Ureter (tissue), 1 donor: ENCODE results near the gene FLAD1. TPM values are rescaled to one million over a fixed set of nuclear protein-coding genes. Genes with fewer than 3 reads are reported as not detected.

ENCODE experiments used
- DNase-seq: peaks from one replicate; pipeline ENCODE4 v3.0.0-alpha.2; 2020; ENCODE audit warnings: low spot score
- total RNA-seq: library from RNA; stranded (reverse); gene quantifications from one replicate; pipeline ENCODE4 v1.2.4, GENCODE V29; 2023
- donor health status: DM: yes; HTN: yes; CAD: no.

FLAD1 gene
- total RNA-seq, 1 donor from 2014 or later: 48.3 TPM

- DNase-seq: no peak
Measured at GRCh38 chr1:155002464-155003226, 19.5 kb downstream of the FLAD1 start, which contains the start of gene ZBTB7B. Gene ZBTB7B, plus strand, starts transcription at chr1:155002802. Its CDS starts 11,859 bp downstream, at chr1:155014661.

GRCh38 chr1:155003227-155003765 lies 20.2 kb downstream of the FLAD1 start:
- DNase-seq: no peak

- peak; percentile 87 for DNase-seq
Measured at GRCh38 chr1:155003766-155004351, 20.7 kb downstream of the FLAD1 start.

- DNase-seq: no peak
Measured at GRCh38 chr1:155004352-155005075, 21.4 kb downstream of the FLAD1 start.

- DNase-seq: peak; percentile 85
Measured at GRCh38 chr1:155005076-155006011, 22.2 kb downstream of the FLAD1 start.

GRCh38 chr1:155006601-155007101 lies 23.5 kb downstream of the FLAD1 start:
- DNase-seq: no peak

GRCh38 chr1:155007251-155007828 lies 24.2 kb downstream of the FLAD1 start:
- no peak for DNase-seq

GRCh38 chr1:155008015-155008941 lies 25.1 kb downstream of the FLAD1 start:
- no peak for DNase-seq

GRCh38 chr1:155009221-155009711 lies 26.1 kb downstream of the FLAD1 start:
- DNase-seq: no peak

GRCh38 chr1:155009742-155010141 lies 26.6 kb downstream of the FLAD1 start:
- DNase-seq: no peak

GRCh38 chr1:155010211-155010918 lies 27.2 kb downstream of the FLAD1 start:
- DNase-seq: no peak

- no peak for DNase-seq
Measured at GRCh38 chr1:155011004-155011416, 27.9 kb downstream of the FLAD1 start.

- DNase-seq: peak; percentile 85
Measured at GRCh38 chr1:155011437-155012025, 28.4 kb downstream of the FLAD1 start.

GRCh38 chr1:155012026-155012546 lies 28.9 kb downstream of the FLAD1 start:
- DNase-seq: peak; percentile 94

- no peak for DNase-seq
Measured at GRCh38 chr1:155012776-155013602, 29.8 kb downstream of the FLAD1 start.

- DNase-seq: no peak
Measured at GRCh38 chr1:155013632-155014031, 30.5 kb downstream of the FLAD1 start.
